Activated CD4-positive, alpha-beta T cell treated with anti-CD3 and anti-CD28 coated beads for 48 hours (primary cell): ENCODE measurements around the gene RANGRF.
"Not testable (repeated sequence)": the region's sequence is repeated elsewhere in the genome, so short reads cannot be mapped to it uniquely, and the experiment has no call there.

Experiments
- DNase-seq: peaks from one replicate; pipeline ENCODE4 v3.0.0-alpha.2; 2020

RANGRF gene

GRCh38 chr17:8288336-8289102, at the start of gene RANGRF:
Gene RANGRF (plus strand): TSS chr17:8288670. CDS start chr17:8288789, 119 bp downstream.
- peak; percentile 89 for DNase-seq

- peak; percentile 35 for DNase-seq
Measured at GRCh38 chr17:8243827-8244226, 44.6 kb upstream of the RANGRF start.

DNA sequence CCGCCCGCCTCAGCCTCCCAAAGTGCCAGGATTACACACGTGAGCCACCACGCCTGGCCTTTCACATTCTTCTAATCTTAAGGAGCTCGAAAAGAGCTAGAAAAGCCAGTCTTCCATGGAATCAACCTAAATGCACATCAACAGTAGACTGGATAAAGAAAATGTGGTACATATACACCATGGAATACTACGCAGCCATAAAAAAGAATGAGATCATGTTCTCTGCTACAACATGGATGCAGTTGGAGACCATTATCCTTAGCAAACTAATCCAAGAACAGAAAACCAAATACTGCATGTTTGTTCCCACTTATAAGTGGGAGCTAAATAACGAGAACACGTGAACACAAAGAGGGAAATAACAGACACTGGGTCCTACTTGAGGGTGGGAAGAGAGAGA, 43.7 kb upstream of the RANGRF start:
- DNase-seq: no peak

- peak; percentile 98 for DNase-seq
Measured at GRCh38 chr17:8248751-8249607, 39.5 kb upstream of the RANGRF start, which contains the start of gene PFAS. Gene PFAS (plus strand): TSS chr17:8249289. CDS start chr17:8253938, 4,649 bp downstream.

- no peak for DNase-seq
Measured at GRCh38 chr17:8249621-8250500, 38.6 kb upstream of the RANGRF start.

- DNase-seq: not testable (repeated sequence)
Measured at GRCh38 chr17:8251411-8251810, 37.1 kb upstream of the RANGRF start.

GRCh38 chr17:8253801-8254200, 34.7 kb upstream of the RANGRF start:
- DNase-seq: no peak

GRCh38 chr17:8254881-8255280, 33.6 kb upstream of the RANGRF start:
- DNase-seq: no peak

DNA sequence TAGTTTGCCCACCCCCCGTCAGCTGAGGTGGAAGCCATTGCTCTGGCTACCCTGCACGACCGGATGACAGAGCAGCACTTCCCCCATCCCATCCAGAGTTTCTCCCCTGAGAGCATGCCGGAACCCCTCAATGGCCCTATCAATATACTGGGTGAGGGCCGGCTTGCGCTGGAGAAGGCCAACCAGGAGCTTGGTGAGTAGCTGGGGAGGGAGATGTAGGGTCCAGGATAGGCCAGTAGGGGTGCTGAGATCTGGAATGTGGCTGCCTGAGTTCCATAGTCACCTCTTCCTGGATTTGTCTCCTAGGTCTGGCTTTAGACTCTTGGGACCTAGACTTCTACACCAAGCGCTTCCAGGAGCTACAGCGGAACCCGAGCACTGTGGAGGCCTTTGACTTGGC, 33.0 kb upstream of the RANGRF start:
- no peak for DNase-seq

DNA sequence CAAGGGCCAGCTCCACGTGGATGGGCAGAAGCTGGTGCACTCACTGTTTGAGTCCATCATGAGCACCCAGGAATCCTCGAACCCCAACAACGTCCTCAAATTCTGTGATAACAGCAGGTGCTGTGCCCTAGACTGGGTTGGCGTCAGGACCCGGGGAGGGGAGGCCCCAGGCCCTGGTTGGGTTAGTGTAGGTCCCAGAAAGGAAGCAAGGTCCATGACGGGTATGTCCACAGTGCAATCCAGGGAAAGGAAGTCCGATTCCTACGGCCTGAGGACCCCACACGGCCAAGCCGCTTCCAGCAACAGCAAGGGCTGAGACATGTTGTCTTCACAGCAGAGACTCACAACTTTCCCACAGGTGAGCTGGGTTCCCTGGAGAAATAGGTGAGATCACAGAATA, 32.2 kb upstream of the RANGRF start:
- DNase-seq: no peak

GRCh38 chr17:8256691-8257090, 31.8 kb upstream of the RANGRF start:
- DNase-seq: no peak

DNA sequence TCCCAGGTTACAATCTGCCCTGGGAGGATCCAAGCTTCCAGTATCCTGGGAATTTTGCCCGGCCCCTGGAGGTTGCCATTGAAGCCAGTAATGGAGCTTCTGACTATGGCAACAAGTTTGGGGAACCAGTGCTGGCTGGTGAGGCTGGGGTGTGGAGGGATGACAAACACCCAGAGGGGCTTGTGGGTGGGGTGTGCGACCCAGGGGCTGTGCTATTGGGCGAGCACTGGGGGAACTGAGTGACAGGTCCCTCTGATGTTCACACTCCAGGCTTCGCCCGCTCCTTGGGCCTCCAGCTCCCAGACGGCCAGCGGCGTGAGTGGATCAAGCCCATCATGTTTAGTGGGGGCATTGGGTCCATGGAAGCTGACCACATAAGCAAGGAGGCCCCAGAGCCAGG, 30.7 kb upstream of the RANGRF start:
- no peak for DNase-seq

GRCh38 chr17:8264320-8264719, 24.1 kb upstream of the RANGRF start:
- no peak for DNase-seq

DNA sequence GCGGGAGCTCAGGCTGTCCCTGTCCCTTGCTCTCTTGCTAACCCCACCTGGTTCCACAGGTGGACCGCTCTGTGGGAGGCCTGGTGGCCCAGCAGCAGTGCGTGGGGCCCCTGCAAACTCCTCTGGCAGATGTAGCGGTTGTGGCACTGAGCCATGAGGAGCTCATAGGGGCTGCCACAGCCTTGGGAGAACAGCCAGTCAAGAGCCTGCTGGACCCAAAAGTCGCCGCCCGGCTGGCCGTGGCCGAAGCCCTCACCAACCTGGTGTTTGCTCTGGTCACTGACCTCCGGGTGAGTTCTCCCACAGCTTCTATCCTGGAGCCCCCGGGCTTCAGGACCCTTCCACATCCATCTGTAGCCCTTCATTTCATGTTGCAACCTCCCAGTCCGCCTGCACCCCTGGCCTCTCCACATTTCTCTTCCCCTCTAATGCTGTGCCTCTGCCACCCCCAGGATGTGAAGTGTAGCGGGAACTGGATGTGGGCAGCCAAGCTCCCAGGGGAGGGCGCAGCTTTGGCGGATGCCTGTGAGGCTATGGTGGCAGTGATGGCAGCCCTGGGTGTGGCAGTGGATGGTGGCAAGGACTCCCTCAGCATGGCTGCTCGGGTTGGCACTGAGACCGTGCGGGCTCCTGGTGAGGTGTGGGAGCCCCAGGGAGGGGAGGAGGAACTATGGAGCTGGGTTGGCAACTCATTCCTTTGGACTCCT, 23.5 kb upstream of the RANGRF start:
- DNase-seq: no peak

GRCh38 chr17:8266648-8267479, 21.6 kb upstream of the RANGRF start:
- no peak for DNase-seq

DNA sequence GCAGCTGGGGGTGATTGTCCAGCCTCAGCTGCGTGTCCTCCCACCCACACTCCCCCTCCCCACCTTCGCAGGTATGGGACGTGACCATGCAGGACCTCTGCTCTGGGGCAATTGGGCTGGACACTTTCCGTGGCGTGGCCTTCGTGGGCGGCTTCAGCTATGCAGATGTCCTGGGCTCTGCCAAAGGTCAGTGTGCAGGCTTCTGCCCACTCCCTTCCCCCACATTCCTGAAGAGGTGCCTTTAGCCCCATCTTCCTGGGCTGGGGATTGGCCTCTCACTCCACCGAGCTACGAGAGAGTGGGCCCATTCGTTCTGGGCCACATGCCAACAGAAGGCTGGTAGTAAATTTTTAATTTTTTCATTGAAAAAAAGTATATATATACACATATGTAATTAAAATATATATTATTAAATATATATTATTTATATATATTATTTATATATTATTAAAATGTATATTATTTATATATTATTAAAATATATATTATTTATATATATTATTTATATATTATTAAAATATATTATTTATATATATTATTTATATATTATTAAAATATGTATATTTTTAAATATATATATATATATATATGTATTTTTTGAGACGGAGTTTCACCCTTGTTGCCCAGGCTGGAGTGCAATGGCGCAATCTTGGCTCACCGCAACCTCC, 20.9 kb upstream of the RANGRF start:
- no peak for DNase-seq

- no peak for DNase-seq
Measured at GRCh38 chr17:8268550-8269298, 19.7 kb upstream of the RANGRF start.

- DNase-seq: no peak
Measured at GRCh38 chr17:8272421-8272820, 16.0 kb upstream of the RANGRF start.

GRCh38 chr17:8273884-8274444, 14.5 kb upstream of the RANGRF start:
- no peak for DNase-seq

DNA sequence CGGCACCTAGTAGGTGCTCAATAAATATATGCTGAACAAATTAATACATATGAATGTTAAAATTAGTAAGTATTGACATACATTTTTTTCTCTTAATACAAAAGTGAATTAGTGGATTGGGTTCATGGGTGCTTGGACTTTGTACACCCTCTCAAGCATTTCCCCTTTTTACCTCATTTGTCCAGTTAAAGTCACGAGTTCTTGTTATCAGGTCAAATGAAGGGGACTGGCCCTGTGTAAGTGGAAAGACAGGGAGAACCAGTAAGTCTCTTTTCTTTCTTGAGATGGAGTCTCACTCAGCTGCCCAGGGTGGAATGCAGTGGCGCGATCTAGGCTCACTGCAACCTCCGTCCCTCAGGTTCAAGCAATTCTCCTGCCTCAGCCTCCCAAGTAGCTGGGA, 13.7 kb upstream of the RANGRF start:
- DNase-seq: no peak
